GM10248 (cell line): ENCODE results near the gene FKRP.

Experiments
- CTCF ChIA-PET: fragments of 300-600 bp; sonication (Branson Sonifier 250); formaldehyde crosslinking; extraction: SDS; loops from one replicate; lab custom pipeline; 2021; ENCODE audit warnings: antibody characterized with exemption; lab: Yijun Ruan, JAX
- POLR2A ChIA-PET: fragments of 350-650 bp; sonication (Branson Sonifier 250); formaldehyde crosslinking; extraction: SDS; loops from one replicate; lab custom pipeline; 2020; ENCODE audit warnings: antibody characterized with exemption; lab: Yijun Ruan, JAX
- DNase-seq: peaks from one replicate; pipeline ENCODE4 v3.0.0; 2012; ENCODE audit errors: extremely low spot score
- CTCF ChIP-seq: IDR thresholded peaks from 2 replicates; pipeline ENCODE4 v1.5.1; 2012; ENCODE audit warnings: mild to moderate bottlenecking, low read depth; ENCODE audit errors: extremely low read depth, missing control alignments, control extremely low read depth

FKRP gene

DNA sequence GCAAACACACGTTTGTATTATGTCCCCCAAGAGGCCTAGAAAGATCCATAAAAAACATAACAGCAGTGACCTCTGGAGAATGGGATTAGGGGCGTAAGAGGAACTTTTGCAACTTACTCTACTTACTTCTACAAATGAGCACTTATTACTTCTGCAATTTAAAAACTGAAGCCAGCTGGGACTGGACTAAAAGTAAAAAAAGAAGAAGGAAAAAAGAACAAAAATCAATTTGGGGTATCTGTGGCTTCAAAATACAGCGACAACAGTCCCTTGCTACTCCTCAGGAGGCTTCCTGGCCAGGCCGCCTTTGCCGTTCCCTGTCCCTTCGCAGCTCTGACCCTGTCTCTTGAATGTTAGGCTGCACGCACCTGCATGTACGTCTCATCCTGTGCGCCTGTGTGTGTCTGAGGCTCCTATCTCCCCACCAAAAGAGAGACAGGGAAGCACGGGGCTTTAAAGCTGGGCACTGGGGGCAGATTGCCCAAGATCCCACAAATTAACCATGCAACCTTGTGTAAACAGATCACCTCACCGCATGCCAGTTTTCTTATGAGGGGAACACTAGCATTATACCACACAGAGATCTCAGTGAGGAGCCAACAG, 12.1 kb upstream of the FKRP start:
- TF ChIP-seq CTCF: no peak
- ChIA-PET POLR2A (no interaction called here), CTCF (interaction anchor here (1.1 to 3.0 kb wide), 4 partner anchors 10 to 19 kb away, joined by 3 to 11 read pairs (median 3); no protein-coding TSS in a partner anchor)
- no peak for DNase-seq

DNA sequence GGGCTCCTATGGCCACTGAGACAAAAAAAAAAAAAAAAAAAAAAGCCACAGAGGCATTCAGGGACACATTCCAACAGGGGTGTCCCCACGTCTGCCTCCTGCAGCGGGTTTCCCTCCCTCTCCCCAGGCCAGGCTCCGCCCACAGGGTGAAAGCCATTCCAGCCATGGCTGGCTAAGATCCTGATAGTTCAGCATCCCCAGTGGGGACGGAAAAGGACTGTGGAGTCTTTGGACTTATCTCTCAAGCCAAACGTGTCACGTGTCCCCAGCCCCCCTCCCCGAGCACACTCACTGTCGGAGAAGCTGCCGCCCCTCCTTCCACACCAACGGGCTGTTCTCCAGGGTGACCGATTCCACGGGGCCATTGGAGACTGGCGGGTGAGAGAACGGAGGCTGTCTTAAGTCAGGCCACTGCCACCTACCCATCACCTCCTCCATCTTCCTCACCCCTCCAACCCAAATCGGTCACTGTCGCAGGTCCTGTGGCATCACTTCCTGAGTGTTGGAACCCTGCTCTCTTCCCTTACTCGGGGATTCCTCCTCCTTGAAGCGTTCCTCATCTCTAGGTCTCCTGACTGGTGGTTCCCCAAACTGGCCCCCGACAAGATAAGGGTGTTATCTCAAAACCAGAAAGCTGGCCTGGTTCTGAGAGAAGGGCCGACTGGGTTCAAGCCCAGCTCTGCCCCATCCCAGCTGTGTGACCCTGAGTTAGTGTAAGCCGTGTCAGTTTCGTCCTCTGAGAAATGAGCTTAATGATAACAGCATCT, 9.1 kb upstream of the FKRP start:
- CTCF ChIA-PET: interaction anchor here (1.0 to 2.3 kb wide), 4 partner anchors 8 to 104 kb away, joined by 3 to 21 read pairs (median 4); no protein-coding TSS in a partner anchor
- DNase-seq: no peak
- POLR2A ChIA-PET: interaction anchor here (0.6 kb wide), 1 partner anchor 41 kb away, joined by 11 read pairs; no protein-coding TSS in a partner anchor
- no peak for TF ChIP-seq CTCF

GRCh38 chr19:46737298-46737654, 8.6 kb upstream of the FKRP start:
- ChIA-PET CTCF (interaction anchor here (1.0 to 2.3 kb wide), 4 partner anchors 9 to 103 kb away, joined by 3 to 21 read pairs (median 4); no protein-coding TSS in a partner anchor), POLR2A (interaction anchor here (0.6 kb wide), 1 partner anchor 41 kb away, joined by 11 read pairs; no protein-coding TSS in a partner anchor)
- no peak for TF ChIP-seq CTCF
- DNase-seq: no peak

DNA sequence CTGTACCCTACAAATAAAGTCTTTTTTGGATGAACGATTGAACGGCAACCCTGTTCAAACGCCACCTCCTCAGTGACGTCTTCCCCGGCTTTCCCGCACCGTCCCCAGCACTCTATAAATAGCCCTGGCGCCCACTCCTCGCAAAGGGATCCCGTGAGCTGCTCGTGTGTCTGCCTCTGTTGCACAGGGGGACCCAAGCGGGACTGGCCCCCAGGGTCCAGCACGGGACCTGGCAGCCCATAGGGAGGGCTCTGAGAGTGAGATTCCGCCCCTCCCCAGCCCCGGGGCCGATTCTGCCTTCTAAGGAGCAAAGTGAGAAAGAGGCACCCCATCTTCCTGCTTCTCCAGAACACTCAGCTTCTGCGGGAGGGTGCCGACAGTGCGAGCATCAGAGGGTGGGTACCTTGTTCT, 8.1 kb upstream of the FKRP start:
- ChIA-PET CTCF (interaction anchor here (1.2 to 2.3 kb wide), 3 partner anchors 9 to 103 kb away, joined by 4 to 21 read pairs (median 4); no protein-coding TSS in a partner anchor), POLR2A (interaction anchor here (0.6 kb wide), 1 partner anchor 40 kb away, joined by 11 read pairs; no protein-coding TSS in a partner anchor)
- TF ChIP-seq CTCF: no peak
- no peak for DNase-seq

DNA sequence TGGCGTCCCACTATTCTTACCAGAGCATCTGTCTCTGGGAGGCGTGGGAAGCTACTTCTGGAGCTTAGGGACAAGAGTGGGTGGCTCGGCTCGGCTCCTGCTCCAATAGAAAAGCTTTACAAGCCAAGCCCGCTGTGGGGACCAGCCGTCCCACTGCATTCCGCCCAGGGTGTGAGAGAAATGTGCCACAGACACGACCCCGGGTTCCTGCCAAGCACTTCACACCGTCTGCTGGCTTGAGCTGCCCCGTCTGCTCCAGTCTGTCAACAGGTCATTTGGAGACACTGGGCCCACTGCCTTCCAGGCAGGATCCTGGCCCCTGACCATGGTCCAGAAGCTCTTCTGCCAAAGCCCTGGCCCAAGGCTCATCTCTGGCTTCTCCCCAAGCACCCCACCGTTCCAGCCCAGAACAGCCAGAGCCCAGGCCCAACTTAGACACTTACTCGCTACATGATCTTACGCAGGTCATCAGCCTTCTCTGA, 6.5 kb upstream of the FKRP start:
- no peak for DNase-seq
- TF ChIP-seq CTCF: no peak
- POLR2A ChIA-PET: no interaction called here
- CTCF ChIA-PET: interaction anchor here (0.8 kb wide), 1 partner anchor 11 kb away, joined by 6 read pairs; no protein-coding TSS in a partner anchor

DNA sequence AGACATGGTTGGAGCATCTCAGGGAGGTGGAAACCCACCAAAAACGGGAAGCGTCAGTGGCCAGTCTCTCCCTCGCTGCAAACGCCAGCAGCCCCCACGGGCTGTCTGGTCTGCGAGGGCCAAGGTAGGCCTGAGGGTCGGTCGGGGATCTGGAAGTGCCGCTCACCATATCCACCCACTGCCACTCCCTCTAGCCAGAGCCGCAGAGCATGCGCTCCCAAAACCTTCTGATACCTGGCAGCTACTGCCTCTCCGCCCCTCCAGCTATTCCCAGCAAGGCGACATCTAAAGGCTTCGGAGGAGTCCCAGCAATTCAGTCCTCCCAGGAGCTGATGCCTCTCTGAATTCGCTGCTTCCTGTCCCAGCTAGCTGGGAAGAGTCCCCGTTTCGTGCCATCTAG, 4.4 kb upstream of the FKRP start:
- POLR2A ChIA-PET: interaction anchor here (1.1 kb wide), 2 partner anchors 12 to 44 kb away, joined by 3 to 4 read pairs; no protein-coding TSS in a partner anchor
- no peak for DNase-seq
- CTCF ChIA-PET: interaction anchor here (0.8 to 3.4 kb wide), 10 partner anchors 9 to 249 kb away, joined by 3 to 22 read pairs (median 4); no protein-coding TSS in a partner anchor
- TF ChIP-seq CTCF: no peak
